Activated CD4-positive, alpha-beta T cell treated with anti-CD3 and anti-CD28 coated beads, Interleukin-2, amount 50 U/mL, for 48 hours (primary cell): ENCODE measurements around the gene CIAO2A.
"Not testable (repeated sequence)": the region's sequence is repeated elsewhere in the genome, so short reads cannot be mapped to it uniquely, and the experiment has no call there.

ENCODE experiments used
- DNase-seq, 2 experiments: peaks; one replicate each; pipeline ENCODE4 v3.0.0-alpha.2; 2020

CIAO2A gene

GRCh38 chr15:64070965-64071851, 22.4 kb downstream of the CIAO2A start:
- no peak for DNase-seq

DNA sequence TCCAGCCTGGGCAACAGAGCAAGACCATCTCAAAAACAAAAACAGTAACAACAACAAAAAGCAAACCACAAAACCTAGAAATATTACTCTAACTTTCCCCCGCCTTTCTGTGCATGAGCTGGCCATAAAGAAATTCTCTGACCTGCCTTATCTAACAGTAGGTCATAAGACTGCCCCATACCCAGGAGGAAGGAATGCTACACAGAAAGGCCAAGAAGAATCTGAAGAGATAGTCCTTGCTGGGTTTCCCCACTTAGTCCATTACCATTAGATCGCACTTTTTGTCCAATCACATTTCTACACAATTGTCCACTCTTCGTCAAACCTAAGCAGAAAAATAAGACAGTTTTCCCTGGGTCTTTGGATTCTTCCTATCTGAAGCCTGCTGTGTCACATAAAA, 23.5 kb downstream of the CIAO2A start:
- DNase-seq = no peak

DNA sequence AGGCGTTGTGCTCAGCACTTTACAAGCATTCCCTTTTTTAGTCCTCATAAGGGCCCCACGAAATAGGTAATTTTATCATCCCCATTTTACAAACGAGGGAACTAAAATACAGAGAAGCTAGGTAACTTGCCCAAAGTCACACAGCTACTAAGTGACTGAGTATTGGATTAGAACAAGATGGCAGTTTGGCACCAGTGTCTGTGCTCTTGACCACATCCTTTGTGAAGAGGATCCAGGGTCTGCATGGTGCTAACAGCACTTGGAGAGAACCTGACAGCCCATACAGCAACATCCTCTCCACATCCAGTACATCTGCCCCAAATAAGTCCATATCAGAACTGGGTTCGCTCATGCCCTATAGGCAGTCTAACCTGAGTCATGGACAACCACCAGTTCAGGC, 25.5 kb downstream of the CIAO2A start:
- no peak for DNase-seq

DNA sequence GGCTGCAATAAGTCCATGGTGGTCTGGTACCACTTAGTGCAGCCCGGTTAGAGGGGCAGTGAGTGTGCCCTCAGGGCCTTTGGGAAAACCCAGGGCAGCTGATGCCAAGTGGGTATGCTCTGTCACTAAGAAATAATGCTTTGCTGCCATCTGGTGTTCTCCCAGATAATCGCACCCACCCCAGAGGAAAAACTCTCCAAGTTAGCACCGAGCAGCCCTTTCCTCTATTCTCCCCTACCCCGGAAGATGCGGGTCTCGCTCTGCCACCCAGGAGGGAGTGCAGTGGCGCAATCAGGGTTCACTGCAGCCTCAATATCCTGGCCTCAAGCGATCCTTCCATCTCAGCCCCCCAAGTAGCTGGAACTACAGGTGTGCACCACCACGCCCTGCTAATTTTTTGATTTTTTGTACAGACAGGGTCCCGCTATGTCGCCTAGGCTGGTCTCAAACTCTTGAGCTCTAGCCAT, 26.0 kb downstream of the CIAO2A start:
- DNase-seq = peak; percentile 70 to 77

- DNase-seq = no peak
These were observed 27.2 kb downstream of the CIAO2A start for GRCh38 chr15:64066451-64066850.

GRCh38 chr15:64060716-64061115, 32.9 kb downstream of the CIAO2A start:
- no peak for DNase-seq

DNA sequence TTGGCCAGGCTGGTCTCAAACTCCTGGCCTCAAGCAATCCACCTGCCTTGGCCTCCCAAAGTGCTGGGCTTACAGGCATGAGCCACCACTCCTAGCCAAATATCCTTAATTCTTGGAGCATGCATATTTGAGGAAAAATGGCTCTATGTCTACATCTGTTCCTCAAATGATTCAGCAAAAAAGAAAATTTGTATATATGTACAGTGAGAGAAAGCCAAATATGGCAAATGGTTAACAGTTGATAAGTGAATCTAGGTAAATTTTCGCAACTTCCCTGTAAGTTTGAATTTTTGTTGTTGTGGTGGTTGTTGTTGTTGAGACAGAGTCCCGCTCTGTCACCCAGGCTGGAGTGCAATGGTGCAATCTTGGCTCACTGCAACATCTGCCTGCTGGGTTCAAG, 34.5 kb downstream of the CIAO2A start:
- not testable (repeated sequence) for DNase-seq

DNA sequence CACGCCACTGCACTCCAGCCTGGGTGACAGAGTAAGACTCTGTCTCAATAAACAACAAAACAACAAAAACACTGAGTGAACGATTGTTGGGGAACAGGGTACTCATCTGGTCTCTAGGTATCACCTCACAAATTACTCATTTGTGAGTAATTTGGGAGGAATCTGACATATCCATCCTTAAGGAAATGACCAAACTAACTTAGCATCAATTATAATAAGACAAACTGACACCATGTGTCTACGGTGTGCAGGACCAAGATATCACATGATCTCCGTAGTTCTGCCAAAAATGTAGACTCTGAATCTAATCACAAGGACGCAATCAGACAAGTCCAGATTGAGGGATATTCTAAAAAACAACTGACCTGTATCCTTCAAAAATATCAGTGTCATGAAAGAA, 35.4 kb downstream of the CIAO2A start:
- no peak for DNase-seq

- DNase-seq = not testable (repeated sequence)
These were observed 40.0 kb downstream of the CIAO2A start for GRCh38 chr15:64053674-64054073.

DNA sequence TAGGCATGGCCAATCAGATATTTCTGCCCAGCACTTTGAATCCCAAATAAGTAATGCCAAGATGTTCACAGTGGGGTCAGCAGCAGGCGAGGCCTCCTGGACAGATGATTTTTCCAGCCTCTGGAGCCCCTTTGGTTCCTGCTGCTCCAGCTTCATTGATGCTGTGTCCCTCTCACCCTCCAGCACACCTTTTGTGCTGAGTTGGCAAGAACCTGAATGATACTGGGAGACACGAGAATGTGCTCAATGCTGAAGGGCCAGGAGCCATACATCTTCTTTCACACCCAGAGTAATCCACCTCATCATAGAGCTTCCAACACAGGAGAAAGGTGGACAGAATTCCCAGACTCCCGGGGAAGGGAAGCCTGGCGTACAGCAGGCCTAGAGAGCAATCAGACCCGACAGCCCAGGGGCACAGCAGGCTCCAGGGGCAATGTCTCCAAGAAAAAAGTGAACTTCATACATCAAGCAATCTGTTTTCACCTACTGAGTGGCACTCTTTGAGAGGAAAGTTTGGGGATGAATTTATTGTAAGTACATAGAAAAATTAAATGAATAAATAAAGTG, 40.6 kb downstream of the CIAO2A start:
- DNase-seq = no peak

DNA sequence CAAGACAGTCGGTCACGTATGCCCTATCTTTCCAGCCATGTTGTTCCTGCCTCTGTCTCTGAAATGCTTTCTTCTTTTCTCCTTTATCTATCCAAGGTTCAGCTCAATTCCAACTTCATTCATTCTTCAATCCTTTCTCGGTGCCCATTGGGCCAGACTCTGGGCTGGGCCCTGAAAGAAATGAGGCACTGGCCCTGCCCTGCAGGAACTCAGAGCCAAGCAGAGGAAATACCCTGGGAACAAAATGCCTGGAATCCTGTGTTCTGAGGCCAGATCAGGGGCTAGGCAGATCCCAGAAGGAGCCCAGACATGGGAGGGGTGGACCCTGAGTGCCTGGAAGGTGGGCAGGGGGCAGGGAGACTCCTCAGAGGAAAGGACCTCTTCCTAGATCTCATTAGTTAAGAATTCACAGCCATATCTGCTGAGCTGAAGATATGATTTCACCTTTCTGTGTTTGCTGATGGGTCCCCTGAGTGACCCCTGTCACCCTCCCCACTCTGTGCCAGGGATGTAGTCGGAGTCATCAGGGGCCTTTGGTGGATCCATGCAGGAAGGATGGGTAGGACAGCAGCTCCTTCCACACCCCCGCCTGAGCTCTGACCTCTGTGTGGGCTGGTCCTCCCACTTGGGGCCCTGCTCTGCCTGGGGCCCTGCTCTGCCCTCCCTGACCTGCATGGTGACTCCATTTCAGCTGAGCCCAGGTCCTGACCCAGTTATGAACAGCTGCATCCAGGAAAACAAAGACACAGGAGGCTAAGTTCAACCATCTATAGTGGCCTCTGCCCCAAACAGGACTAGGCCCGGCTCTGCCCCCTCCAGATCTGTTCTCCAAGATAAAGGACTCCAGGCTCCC, 42.0 kb downstream of the CIAO2A start:
- DNase-seq = no peak

- DNase-seq = no peak
These were observed 42.6 kb downstream of the CIAO2A start for GRCh38 chr15:64051093-64051402.

DNA sequence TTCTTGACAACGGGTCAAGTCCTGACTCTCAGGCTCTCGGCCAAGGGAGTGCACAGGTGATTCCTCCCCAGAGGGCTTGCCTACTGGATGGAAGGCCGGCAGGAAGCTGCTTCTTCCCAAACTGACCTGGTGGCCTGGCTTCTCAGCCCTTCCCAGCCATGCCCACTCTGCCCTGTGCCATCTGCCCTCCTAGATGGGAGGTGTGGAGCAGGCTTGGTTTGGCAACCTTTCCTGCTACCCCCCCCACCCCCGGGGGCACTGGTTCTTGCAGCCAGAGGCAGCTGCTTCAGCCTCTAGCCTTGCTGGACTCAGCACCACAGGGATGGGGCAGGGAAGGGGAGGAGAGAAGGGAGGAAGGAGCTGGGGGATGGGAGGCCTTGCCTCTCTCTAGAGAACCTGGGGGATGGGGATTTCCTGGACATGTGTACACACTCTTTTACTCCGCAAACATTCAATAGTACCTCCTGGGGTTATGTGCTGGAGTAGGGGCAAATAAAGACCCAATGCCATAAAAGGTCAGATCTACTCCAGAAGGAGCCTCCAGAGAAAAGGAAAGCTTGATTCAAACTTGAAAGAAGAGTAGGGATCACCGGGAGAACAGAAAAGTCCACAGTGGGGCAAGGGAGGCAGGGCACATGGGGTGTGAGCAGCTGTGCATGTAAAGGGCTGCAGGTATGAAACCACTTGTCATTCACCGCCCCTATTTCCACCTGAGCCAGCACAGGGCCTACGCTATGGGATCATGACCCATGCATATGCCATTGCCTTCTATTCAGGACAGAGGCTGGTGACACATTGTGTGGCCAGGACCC, 43.2 kb downstream of the CIAO2A start:
- DNase-seq = no peak

DNA sequence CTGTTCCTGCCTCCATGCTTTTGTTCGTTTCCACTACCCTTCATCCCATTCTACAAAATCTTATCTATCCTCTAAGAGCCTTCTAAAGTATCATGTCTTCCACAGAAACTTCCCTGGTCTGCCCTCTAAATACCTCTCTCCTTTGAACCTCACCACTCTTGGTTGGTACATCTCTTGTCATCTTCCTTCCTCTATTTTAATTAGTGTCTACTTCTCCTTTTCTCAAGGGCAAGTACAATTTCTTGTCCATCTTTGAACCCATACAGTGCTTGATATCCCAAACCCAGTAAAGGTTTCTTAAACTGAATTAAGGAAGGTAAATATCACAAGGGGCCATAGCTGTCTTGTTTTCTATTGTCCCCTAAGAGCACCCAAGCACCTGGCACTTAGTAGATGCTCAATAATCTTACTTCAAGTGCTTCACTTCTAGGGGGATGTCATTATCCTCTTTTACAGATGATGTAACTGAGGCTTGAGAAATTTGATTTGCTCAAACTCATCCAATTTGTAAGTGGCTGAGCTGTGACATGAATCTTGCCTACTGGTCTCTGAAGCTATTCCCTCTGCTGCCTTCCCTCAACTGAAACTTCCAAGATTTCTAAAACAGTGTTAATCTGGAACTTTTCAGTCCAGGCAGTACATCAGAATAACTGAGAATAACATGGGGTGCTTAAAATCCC, 44.7 kb downstream of the CIAO2A start:
- DNase-seq = no peak

DNA sequence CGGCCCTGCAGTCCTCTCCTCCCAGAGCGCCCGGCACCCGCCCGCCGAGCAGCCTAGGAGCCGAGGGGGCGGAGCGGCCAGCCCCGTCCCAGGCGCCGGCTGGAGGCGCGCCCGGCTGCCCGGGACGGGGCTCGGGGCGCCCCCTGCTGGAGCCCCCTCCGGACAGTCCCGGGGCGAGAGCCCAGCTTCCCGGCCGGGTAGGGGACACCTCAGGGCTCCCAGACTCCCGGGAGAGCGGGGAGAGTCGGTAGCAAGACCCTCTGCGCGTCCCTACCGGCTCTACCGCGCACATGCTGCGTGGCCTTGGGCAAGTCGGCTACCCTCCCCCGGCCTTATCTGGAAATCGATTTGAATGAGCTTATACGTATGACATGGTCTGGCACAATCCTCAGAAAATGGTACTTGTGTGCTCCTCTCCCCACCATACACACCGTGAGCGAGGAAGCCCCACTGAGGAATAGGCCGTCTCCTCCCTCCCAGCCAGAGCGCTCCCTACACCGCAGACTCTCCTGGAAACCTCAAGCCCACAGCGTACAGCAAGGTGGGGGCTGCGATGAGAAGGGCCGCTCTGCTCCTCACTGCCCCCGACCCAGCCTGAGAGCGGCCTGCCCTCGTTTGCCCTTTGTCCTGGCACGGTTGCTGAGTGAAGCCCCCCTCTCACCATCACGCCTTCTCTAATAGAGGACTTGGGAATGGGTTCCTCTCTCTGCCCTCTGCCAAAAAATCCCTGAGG, 47.1 kb downstream of the CIAO2A start, which contains the start of gene DAPK2:
Gene DAPK2 (minus strand): TSS at position 65 of the 733 bp plus-strand sequence. CDS start 6,224 bp downstream, outside the sequence.
- peak; percentile 72 to 74 for DNase-seq

DNA sequence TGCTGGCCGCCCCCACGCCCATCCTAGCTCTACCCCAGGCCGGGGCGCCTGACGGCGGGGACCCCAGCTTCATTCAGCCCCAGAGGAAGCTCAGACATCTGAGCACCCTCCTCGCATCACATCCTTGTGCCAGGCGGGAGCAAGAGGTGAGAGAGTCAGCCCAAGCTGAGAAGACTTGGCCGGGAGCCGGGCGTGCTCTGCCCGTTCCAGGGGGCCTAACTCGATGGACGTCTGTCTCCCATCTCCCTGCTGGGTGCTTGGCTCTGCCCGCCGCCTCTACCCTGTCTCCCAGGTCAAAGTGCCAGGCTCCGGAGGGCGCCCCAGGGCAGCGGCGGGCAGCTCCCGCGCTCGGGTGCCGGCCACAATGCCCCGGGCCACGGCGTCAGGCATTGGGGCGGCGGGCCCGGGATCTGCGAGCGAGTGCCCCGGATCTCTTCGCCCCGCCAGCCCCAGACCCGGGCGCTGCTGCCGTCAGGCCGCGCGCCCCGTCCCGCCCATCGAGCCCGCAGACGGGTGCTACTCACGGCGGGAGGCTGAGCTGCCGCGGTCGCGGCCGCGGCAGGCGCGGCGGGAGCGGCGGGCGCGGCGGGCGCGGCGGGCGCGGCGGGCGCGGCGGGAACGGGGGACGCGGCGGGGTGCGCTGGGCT, 47.7 kb downstream of the CIAO2A start:
- DNase-seq = peak in 1 of 2 experiments; percentile 7

DNA sequence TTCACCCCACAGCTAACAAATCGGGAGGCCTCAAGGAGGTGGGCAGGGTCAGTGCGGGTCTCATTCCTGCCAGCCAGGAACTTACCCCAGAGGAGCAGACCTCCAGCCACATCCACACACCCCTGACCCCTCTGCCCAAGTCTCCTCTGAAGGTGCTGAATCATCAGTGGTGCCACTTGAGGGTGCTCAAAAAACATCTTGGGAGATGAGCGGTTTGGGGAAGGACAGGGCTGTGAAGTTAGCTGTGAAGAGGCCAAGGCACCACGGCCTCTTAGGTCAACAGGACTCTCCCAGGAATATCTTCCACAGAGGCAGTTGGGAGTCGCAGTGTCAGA, 48.6 kb downstream of the CIAO2A start:
- no peak for DNase-seq

DNA sequence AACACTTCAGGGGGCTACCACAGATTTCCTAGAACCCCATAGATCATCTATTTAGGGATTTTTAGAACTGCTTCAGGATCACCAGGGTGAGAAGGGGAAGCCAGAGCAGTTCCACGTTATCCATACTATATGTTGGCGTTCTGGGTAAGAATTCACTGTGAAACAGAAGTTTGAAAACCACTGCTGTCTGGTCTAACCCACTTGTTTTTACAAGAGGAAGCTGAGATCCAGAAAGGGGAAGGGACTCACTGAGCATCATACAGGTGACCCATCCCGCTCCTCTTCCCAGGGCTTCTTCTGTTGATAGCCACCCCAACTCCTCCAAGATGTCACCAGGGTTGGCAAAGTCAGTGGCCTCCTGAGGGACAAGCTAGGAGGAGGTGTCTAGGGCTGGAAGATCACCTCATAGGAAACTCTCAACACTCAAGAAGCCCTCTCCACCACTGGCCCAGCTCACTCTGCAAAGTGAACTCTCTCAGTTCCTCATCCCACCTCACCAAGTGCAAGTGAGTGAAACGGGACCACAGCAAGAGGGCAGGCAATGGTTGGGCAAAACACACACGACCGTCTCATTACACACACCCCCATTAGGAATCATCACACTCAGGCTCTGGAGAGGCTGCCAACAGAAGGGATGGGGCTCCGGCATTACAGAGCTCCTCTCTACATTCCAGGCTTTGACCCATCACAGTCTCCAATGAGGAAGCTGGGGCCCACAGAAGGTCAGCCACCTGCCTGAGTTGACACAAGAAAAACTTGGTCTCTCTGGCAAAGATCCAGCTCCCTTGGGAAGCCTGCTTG, 49.1 kb downstream of the CIAO2A start:
- no peak for DNase-seq

- no peak for DNase-seq
These were observed 54.6 kb downstream of the CIAO2A start for GRCh38 chr15:64038878-64039610.
